ENCODE results near the gene LRRFIP2.

The LRRFIP2 gene

GRCh38 chr3:37024820-37025405 lies 149.5 kb downstream of the LRRFIP2 start:
- no peak for DNase-seq (ENCODE audit: low spot score)

- peak; percentile 28 for DNase-seq (ENCODE audit: low spot score)
Measured at GRCh38 chr3:37024092-37024491, 150.3 kb downstream of the LRRFIP2 start.

GRCh38 chr3:37017683-37018082 lies 156.7 kb downstream of the LRRFIP2 start:
- DNase-seq (ENCODE audit: low spot score) = no peak

- no peak for DNase-seq (ENCODE audit: low spot score)
Measured at GRCh38 chr3:37016903-37017302, 157.5 kb downstream of the LRRFIP2 start.

GRCh38 chr3:37015642-37016041 lies 158.7 kb downstream of the LRRFIP2 start:
- DNase-seq (ENCODE audit: low spot score) = no peak

- DNase-seq (ENCODE audit: low spot score) = no peak
Measured at GRCh38 chr3:37014620-37015019, 159.8 kb downstream of the LRRFIP2 start.

All from AG20443 (cell line).